ENCODE data around the gene KCNJ1.
A peak's percentile ranks its signal among the peaks of the same experiment; 100 is the strongest.

KCNJ1 gene

GRCh38 chr11:128901653-128902514, 34.8 kb upstream of the KCNJ1 start:
- DNase-seq: no peak

- no peak for DNase-seq
Observed at GRCh38 chr11:128900468-128900867, 33.4 kb upstream of the KCNJ1 start.

- DNase-seq: no peak
Observed at GRCh38 chr11:128898580-128899344, 31.7 kb upstream of the KCNJ1 start.

- DNase-seq: no peak
Observed at GRCh38 chr11:128897826-128898225, 30.7 kb upstream of the KCNJ1 start.

- no peak for DNase-seq
Observed at GRCh38 chr11:128896356-128896755, 29.3 kb upstream of the KCNJ1 start.

DNA sequence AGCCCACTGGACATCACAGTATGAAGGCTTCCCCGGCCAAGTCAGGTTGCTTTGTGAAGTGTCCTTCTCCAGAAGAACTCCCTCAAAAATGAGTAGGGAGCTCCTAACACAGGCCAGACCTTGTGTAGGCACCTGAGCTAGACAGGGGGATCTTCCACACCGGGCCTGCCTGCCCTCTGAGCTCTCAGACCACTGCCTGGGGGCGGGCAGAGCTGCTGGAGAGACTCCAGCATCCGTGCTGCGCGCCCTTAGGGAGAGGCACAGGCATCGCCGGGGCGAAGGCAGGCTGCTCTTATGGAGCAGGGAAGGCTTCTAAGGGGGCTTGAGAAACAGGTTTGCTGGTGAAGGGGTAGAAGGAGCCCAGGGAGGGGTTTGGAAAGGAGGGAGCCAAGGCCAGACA, 28.4 kb upstream of the KCNJ1 start:
- no peak for DNase-seq

GRCh38 chr11:128894685-128895084, 27.6 kb upstream of the KCNJ1 start:
- no peak for DNase-seq

GRCh38 chr11:128894286-128894681, 27.2 kb upstream of the KCNJ1 start:
- no peak for DNase-seq

GRCh38 chr11:128893578-128894285, 26.6 kb upstream of the KCNJ1 start:
- no peak for DNase-seq

DNA sequence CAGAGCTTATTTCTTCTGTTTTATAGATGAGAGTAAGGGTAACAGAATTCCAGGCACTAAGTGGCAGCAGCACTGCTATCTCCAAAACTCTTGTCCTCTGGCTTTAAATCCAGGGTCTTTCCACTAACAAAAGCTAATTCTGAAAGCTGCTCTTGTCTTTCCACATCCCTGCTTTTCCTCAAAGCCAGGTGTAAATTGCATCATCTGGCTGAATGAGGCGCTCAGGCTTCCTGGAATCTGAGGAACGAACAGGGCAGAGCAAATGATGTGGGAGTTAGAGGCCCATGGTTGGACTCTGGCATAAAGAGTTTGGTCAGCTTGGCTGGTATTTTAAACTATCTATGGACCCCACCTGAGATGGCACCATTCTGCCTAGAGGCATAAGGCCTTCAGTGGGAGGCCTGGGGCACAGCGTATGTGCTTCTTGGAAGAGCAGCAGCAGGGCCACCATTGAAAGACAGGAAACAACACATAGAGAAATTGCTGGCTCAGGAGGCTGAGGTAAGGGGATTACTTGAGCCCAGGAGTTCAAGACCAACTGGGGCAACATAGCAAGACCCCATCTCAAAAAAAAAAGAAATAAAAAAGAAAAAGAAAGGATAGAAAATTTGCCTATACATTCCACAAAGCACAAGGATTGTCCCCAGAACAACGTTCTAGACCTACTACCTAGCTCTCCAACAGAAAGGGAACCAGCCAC, 25.9 kb upstream of the KCNJ1 start:
- no peak for DNase-seq

DNA sequence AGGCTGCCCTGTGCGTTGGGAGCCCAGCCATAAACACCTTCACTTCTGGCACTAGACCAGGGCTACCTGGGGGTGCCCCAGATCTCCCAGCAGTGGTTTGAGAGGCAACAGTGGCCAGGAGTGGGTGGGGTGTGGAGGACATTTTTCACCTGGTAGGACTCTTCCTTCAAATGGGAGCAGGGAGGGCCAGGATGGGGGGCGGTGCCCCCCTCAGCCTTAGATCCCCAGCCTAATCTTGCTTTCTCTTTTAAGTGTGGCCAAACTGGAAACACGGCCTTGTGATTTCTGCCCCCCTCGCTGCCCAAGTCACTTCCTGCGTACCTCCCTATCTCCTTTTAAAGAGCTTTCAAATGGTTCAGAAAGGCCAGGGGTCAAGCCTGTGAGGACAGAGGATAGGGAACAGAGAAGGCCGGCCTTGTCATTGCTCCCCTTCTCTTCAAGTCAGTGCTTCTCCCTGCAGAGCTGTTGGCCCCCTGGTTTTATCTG, 24.9 kb upstream of the KCNJ1 start:
- no peak for DNase-seq

DNA sequence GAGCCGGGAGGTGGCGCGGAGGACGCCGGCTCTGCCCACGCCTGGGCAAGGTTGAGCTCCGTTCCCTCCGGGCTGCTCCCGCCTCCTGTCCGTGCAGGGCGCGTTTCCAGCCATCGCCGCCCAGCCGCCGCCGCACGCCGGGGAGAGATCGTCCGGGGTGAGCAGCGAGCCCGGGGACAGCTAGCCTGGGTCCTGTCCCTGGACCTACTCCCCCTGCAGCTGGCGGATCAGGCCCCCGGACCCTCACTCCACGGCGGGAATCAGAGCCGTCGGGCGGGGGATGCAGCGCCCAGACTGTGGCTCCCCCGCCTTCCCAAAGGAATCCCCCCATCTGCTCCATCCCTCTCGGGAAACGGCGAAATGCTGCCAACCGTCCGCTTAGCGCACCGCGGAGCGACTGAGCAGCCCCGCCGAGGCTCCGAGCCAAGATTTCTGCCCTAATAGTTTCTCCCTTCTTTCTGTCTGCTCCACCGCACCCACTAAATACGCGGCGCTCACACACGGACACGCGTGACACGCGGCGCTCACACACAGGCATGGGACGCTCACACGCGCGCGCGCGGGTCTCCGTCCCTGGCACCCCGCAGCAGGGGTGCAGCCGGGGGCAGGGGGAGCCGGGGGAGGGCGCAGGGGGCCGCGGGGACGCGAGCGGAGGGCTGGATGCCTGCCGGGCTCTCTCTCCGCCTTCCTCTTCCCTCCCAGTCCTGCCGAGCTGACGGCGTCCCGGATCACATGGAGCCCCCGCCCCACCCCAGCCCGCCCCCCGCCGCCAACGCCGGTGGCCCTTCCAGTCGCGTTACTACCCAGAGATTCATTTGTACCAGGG, 23.7 kb upstream of the KCNJ1 start, which contains the start of gene KCNJ5:
Gene KCNJ5, plus strand, starts transcription at position 814 of the 826 bp plus-strand sequence. CDS start 19,918 bp downstream, outside the sequence.
- no peak for DNase-seq

DNA sequence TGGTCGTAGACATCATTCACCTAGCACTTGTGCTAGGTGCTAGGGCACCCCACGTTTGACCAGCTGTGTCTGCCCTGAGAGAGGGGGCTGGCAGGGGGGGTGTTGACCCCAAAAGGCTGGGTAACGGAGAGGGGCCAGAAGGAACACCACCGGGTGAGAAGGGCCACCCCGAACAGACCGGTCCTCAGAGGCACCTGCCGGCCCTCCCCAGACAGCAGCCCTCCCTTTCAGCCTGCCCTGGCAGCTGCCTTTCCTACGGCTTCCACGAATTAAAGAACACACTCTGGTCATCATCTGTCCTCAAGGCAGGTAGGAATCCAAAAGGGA, 23.1 kb upstream of the KCNJ1 start:
- DNase-seq: no peak

DNA sequence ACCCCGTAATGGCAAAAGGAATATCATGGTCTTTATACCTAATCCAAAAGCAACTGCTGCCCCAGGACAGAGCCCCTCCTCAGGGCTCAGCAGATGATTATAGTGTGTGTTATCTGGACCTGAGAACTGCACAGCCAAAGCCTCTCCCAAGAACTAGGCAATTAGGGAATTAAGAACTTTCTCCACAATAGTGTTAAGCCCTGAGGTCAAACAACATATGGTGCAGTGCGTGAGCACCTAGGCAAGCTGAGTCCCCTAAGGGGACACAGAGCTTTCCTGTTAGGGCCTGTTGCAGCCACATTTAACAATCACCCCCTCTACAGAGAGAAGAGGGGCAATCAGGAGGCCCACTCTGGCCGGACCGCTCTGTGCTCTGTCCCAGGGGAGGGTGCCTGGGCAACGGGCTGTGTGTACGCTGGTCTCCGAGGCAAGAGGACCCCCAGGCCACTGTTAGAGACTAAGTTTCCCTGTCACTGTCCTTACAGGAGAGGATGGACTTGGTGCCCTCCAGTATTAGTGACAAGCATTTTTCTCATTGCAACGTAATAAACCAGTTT, 22.6 kb upstream of the KCNJ1 start:
- no peak for DNase-seq

- no peak for DNase-seq
Observed at GRCh38 chr11:128888034-128888985, 21.2 kb upstream of the KCNJ1 start.

DNA sequence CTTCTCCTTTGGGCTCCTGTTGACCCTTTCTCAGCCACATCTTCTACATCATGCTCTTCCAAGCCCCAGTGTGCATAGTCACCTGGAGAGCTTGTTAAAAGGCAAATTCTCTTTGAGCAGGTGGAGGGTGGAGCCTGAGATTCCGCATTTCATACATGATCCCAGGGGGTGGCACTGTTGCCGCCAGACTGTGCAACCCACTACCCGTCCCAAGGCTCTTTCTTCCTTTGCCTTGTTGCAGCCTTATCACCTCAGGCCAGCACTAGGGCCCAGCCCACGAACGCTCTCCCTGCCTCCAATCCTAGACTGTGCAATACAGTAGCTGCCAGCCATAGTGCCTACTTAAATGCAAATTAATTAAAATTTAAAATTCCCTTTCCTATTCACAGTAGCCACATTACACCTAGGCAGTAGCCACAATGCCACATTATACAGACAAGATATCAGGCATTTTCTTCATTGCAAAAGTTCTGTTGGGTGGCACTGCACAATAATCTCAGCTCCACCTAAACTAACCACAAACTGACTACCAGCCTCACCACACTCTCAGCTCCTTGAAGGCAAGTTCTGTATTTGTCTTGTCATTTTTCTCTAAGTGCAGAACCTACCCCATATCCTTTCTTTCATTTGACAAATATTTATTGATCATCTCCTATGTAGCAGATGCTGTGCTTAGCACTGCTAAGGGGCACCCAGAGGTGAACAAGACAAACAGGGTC, 19.5 kb upstream of the KCNJ1 start:
- no peak for DNase-seq

GRCh38 chr11:128884703-128885338, 17.7 kb upstream of the KCNJ1 start:
- peak; percentile 57 to 59 for DNase-seq

DNA sequence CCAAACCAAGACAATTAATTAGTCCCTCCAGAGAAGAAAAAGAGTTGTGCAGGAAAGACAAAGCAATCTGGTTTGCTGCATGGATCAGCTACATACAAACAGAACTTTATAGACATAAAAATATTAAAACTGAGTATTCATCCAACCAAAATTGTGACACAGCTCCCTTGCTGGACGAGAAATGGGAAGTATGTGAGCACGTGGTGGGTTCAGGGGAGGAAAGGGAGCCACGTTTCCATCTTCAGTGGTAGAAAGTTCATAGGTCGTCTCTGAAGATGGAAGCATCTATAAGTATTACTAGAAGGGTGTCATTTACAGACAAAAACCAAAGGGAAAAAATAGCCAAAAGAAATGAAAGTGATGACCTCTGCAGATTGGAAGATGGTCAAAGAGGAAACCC, 17.0 kb upstream of the KCNJ1 start:
- DNase-seq: no peak

DNA sequence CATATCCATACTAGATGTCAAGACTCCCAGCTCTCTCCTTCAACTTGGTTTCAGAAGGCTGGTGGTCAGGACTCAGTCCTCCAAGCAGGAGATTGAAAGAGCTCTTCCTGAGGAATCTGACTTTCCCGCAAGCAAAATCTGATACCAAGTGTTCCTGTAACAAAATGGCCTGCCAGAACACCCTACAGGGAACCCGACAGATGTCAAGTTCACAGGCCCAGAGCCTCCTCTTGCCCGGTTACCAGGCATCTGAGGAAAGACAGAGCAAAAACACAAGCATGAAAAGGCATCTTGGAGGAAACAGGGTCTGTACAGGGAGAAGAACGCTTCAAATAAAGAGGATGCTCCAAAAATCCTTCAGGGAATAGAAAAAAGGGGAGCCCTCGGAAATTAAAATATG, 15.4 kb upstream of the KCNJ1 start:
- DNase-seq: no peak
